Measurements from ENCODE around the gene SYT12. TPM values are rescaled to one million over a fixed set of nuclear protein-coding genes. Genes with fewer than 3 reads are reported as not detected.

SYT12 gene
- total RNA-seq, 4 donors from 2014 or later, result 1.1 to 3.9 TPM; not detected in 2

DNA sequence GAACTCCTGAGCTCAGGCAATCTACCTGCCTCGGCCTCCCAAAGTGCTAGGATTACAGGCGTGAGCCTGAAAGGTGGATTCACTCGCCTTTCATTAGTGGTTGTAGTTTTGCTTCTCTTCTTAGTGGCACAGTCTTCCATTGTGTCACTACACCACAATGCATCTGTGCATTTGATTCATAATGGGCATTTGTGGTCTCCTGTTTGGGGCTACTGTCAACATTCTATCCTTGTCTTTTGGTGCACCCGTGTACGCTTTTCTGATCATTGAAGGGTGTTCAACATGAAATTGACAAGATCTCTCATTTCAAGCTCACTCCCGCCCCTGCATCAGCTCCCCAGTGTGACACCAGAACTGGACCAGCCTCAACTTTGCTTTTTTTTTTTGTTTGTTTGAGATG lies 2.0 kb upstream of the SYT12 start:
- Histone ChIP-seq H3K36me3 (no peaks in the 10 kb centered on the region), H3K4me1 (peaks cover 0 to 19% (median 15%) of the 10 kb centered on the region in 4 donors), H3K27me3 (peaks cover 0 to 8% of the 10 kb centered on the region in 2 donors), H3K4me3 (no peak overlapping the region), H3K9me3 (no peaks in the 10 kb centered on the region), H3K27ac (no peak overlapping the region)
- DNase-seq, result no peak
- TF ChIP-seq, protein P1, sequence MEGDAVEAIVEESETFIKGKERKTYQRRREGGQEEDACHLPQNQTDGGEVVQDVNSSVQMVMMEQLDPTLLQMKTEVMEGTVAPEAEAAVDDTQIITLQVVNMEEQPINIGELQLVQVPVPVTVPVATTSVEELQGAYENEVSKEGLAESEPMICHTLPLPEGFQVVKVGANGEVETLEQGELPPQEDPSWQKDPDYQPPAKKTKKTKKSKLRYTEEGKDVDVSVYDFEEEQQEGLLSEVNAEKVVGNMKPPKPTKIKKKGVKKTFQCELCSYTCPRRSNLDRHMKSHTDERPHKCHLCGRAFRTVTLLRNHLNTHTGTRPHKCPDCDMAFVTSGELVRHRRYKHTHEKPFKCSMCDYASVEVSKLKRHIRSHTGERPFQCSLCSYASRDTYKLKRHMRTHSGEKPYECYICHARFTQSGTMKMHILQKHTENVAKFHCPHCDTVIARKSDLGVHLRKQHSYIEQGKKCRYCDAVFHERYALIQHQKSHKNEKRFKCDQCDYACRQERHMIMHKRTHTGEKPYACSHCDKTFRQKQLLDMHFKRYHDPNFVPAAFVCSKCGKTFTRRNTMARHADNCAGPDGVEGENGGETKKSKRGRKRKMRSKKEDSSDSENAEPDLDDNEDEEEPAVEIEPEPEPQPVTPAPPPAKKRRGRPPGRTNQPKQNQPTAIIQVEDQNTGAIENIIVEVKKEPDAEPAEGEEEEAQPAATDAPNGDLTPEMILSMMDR (IDR thresholded peaks at IDR 0.05), result no peak
- no peak for TF ChIP-seq POLR2A (IDR thresholded peaks at IDR 0.05)

DNA sequence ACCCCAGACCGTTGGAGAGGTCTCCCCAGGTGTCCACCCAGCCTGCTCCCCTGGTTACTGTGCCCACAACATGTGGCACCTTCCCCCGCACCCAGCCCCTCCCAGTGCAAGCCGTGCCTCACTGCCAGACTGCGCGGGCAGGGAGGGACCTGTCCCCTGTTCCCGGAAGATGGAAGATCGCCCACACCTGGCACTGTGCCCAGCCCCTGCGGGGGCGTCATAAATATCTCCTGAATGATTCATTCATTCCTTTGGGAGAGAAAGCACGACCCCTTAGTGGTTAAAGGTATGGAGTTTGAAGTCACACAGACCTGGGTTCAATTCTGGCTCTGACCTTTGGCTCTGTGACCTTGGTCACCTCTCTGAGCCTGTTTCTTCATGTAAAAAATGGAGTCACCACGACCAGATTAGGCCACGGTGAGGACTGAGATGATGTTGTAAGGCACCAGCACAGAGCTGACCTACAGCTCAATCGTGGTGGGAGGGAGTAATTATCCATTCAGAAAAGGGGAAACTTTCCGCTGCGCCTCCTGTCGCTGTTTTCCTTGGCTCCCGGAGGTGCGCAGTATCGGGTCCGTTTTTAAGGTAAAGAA lies 497 bp upstream of the SYT12 start:
- no peak for TF ChIP-seq POLR2A (IDR thresholded peaks at IDR 0.05)
- TF ChIP-seq, protein P1 (IDR thresholded peaks at IDR 0.05), result no peak
- peak in 2 of 3 donors; percentile 61 to 70 for DNase-seq

DNA sequence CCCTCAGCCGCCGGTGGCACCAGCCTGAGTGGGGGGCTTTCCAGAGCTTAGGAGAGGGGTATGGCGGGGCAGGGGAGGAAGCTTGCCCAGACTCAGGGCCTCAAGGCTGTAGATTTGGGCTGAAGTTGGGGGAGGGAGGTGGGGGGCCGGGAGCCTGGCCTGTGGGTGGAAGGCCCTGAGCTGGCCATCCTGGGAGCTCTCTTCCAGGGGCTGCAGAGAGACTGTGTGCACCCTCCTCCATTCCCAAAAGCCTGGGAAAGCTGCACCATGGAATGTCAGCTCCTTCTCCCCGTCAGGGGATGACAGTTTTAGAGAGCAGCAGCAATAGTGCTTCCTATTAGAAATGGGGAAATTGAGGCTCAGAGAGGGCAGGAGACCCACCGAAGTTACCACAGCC lies 1.0 kb downstream of the SYT12 start:
- no peaks in the 10 kb centered on the region for H3K36me3 ChIP-seq
- H3K9me3 ChIP-seq, result no peaks in the 10 kb centered on the region
- peaks cover 0 to 24% (median 16%) of the 10 kb centered on the region in 4 donors for H3K4me1 ChIP-seq
- H3K27me3 ChIP-seq, result peaks cover 0 to 8% of the 10 kb centered on the region in 2 donors
- no peak for DNase-seq
- no peak overlapping the region for H3K27ac ChIP-seq
- H3K4me3 ChIP-seq, result peak overlapping the region in 2 of 4 donors; percentile 43 to 51
- TF ChIP-seq, protein P1 (IDR thresholded peaks at IDR 0.05), result no peak
- no peak for TF ChIP-seq POLR2A (IDR thresholded peaks at IDR 0.05)

More for the DNA sequence above, 497 bp upstream of the SYT12 start:
- no peak overlapping the region for H3K27ac ChIP-seq
- H3K4me1 ChIP-seq, result peaks cover 0 to 19% (median 15%) of the 10 kb centered on the region in 4 donors
- no peaks in the 10 kb centered on the region for H3K9me3 ChIP-seq
- H3K36me3 ChIP-seq, result no peaks in the 10 kb centered on the region
- peak overlapping the region in 2 of 4 donors; percentile 42 to 51 for H3K4me3 ChIP-seq
- peaks cover 0 to 8% of the 10 kb centered on the region in 2 donors for H3K27me3 ChIP-seq

DNA sequence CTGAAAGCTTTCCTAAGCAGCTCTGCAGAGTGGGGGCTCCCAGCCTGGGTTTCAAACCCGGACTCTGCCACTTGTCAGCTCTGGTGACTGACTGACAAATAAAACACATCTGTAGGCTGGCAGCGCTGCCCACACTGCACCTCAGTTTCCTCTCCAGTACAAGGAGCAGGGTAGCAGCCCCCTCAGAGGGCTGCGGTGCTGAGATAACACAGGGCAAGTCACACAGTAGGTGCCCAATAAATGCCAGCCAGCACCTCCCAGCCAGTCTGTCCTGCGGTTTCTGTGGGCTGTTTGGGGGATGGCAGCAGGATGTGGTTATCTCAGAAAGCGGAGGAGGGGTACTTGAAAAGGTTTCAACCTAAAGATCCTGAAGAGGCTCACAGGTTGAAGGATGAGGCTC lies 1.5 kb downstream of the SYT12 start:
- no peak overlapping the region for H3K4me3 ChIP-seq

DNA sequence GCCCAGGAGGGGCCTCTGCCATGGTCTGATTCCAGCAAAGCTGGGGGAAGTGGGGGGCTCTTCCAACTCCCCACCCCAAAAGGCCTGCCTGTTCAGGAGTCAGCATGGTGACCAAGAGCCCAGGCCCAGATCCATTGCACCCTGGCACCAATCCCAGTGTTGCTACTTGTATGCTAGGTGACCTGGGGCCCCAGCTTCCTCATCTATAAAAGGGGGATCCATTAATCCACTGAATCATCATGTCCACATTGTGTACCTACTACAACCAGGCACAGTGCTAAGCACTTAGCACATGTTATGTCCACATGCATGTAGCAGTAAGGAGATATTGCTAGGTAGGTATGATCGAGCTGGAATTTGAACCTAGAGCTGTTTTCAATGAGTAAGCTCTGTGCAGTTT lies 2.0 kb downstream of the SYT12 start:
- H3K9me3 ChIP-seq, result no peaks in the 10 kb centered on the region
- H3K27ac ChIP-seq, result no peak overlapping the region
- no peak for DNase-seq
- H3K27me3 ChIP-seq, result peaks cover 0 to 8% of the 10 kb centered on the region in 2 donors
- H3K4me3 ChIP-seq, result no peak overlapping the region
- TF ChIP-seq POLR2A (IDR thresholded peaks at IDR 0.05), result no peak
- TF ChIP-seq, protein P1 (IDR thresholded peaks at IDR 0.05), result no peak
- H3K4me1 ChIP-seq, result peaks cover 0 to 24% (median 16%) of the 10 kb centered on the region in 4 donors
- no peaks in the 10 kb centered on the region for H3K36me3 ChIP-seq

More for the DNA sequence above, 1.5 kb downstream of the SYT12 start:
- H3K36me3 ChIP-seq, result no peaks in the 10 kb centered on the region
- no peaks in the 10 kb centered on the region for H3K9me3 ChIP-seq
- peak in 1 of 3 donors; percentile 24 for DNase-seq
- no peak for TF ChIP-seq POLR2A (IDR thresholded peaks at IDR 0.05)
- H3K27ac ChIP-seq, result no peak overlapping the region
- peaks cover 0 to 8% of the 10 kb centered on the region in 2 donors for H3K27me3 ChIP-seq
- H3K4me1 ChIP-seq, result peaks cover 0 to 24% (median 16%) of the 10 kb centered on the region in 4 donors

DNA sequence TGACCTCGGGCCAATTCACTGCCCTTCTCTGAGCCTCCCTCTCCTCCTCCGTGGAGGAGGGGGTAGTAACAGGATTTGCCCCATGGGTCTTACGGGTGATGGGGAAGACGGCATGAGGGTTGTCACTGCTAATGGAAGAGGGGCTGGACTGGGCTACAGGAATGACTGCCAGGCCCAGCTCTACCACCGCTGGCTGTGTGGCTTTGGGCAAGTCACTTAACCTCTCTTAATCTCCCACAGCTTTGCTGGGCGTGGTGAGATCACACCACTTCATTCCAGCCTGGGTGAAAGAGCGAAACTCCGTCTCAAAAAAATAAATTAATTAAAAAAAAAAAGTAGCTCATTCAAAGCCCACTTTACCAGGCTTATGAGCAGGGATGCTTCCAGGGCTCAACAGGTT lies 2.8 kb downstream of the SYT12 start:
- DNase-seq, result no peak
- no peak overlapping the region for H3K27ac ChIP-seq
- H3K4me1 ChIP-seq, result peaks cover 0 to 24% (median 16%) of the 10 kb centered on the region in 4 donors
- TF ChIP-seq, protein P1 (IDR thresholded peaks at IDR 0.05), result no peak
- no peak for TF ChIP-seq POLR2A (IDR thresholded peaks at IDR 0.05)
- no peaks in the 10 kb centered on the region for H3K9me3 ChIP-seq
- H3K36me3 ChIP-seq, result no peaks in the 10 kb centered on the region
- H3K27me3 ChIP-seq, result peaks cover 0 to 8% of the 10 kb centered on the region in 2 donors
- no peak overlapping the region for H3K4me3 ChIP-seq

All from Peyer's patch (tissue), 4 donors.